ENCODE measurements around the gene LRRC25.

The LRRC25 gene

DNA sequence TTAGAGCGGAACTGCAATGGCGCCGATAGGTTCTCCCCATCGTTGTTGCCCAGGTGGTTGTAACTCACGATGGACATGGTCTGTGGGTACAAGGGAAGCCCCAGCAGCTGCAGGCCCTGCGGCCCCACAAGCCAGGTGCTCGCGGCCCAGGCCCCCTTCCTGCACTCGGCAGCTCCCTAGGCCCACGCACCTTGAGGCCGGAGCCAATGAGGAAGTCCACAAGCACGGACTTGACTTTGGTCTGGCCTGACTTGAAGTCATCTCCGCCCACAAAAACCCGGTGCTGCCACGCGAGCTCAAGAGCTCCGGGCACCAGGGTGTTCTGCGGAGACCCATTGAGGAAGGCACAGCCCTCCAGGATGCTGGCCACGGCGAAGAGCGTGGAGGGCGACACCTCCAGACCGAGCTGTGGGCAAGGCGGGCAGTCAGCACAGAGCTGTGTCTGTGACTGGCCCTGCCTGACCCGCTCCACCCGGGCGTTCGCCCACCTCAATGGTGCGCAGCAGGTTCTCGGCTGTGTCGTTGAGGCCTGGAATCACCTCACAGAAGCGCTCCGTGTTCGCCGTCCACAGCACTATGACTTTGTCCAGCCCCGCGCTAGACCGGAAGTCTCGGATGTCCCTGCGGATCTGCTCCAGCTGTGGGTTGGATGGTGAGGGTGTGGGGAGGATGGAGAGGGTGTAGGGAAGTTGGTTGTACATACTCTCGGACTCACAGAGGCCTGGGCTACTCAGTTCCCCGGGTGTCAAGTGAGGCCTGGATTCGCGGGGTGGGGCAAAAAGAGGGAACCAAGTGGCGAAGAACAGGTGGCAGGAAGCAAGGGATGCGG is 38.6 kb upstream of the LRRC25 start:
- DNase-seq (ENCODE audit: low spot score), result no peak

DNA sequence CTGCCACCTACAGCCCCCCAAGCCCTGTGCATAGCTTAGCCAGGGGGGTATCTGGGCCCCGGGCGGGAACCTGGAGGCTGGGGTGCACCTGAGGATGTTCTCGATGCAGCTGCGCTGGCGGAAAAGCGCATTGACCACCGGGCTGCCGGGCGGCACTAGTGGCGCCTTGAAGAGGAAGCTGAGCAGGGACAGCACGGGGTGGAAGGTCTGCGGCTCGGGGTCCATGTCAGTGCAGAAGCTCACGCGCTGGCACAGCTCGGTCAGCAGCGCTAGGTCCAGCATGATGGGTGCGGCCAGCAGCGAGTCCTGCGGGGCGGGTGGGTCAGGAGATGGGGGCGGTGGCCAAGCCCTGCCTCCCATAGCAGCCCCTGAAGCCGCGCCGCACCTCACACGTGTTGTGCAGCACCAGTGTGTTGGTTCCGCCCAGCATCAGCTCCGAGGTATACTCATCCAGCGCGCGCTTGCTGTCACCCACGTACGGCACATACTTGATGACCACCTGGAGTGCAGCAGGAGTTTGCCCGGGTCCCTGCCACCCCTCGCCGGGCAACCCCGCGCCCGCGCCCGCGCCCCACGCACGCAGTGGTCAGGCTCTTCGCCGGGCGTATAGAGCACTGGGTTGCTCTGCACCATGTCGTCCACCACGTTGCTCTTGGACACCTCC is 37.9 kb upstream of the LRRC25 start:
- DNase-seq (ENCODE audit: low spot score), result no peak

GRCh38 chr19:18434411-18435175 is 37.2 kb upstream of the LRRC25 start:
- no peak for DNase-seq (ENCODE audit: low spot score)

- DNase-seq (ENCODE audit: low spot score), result no peak
These were observed 36.4 kb upstream of the LRRC25 start for GRCh38 chr19:18433735-18434398.

- no peak for DNase-seq (ENCODE audit: low spot score)
These were observed 35.7 kb upstream of the LRRC25 start for GRCh38 chr19:18433015-18433691.

- no peak for DNase-seq (ENCODE audit: low spot score)
These were observed 35.0 kb upstream of the LRRC25 start for GRCh38 chr19:18432275-18433014.

DNA sequence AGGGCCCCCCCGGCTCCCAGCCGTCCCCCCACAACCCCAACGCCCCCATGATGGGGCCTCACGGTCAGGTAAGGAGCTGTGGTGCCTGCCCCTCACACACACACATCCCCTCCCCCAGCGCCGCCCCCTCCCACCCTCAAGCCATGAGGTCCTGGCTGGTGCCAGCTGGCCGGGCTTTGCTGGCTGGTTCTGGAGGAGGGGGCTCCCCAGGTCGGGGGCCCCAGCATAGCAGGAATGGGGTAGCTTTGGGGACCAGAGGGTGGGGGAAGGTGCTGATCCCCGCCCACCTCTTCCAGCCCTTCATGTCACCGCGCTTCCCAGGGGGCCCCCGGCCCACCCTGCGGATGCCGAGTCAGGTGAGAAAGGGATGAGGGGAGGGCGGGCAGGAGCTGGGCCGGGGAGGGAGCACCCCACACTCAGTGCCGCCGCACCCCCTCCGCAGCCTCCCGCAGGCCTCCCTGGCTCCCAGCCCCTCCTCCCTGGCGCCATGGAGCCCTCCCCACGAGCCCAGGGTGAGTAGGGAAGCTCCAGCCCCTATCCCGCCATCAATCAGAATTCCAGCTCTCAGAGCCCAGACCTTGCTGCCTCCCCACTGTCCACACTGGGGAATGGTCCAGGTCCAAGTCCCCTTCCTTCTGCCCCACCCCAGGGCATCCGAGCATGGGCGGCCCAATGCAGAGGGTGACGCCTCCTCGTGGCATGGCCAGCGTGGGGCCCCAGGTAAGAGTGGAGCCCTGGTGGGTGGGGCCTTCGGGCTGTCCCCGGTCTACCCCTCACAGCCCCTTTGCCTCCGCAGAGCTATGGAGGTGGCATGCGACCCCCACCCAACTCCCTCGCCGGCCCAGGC is 34.2 kb upstream of the LRRC25 start:
- no peak for DNase-seq (ENCODE audit: low spot score)

DNA sequence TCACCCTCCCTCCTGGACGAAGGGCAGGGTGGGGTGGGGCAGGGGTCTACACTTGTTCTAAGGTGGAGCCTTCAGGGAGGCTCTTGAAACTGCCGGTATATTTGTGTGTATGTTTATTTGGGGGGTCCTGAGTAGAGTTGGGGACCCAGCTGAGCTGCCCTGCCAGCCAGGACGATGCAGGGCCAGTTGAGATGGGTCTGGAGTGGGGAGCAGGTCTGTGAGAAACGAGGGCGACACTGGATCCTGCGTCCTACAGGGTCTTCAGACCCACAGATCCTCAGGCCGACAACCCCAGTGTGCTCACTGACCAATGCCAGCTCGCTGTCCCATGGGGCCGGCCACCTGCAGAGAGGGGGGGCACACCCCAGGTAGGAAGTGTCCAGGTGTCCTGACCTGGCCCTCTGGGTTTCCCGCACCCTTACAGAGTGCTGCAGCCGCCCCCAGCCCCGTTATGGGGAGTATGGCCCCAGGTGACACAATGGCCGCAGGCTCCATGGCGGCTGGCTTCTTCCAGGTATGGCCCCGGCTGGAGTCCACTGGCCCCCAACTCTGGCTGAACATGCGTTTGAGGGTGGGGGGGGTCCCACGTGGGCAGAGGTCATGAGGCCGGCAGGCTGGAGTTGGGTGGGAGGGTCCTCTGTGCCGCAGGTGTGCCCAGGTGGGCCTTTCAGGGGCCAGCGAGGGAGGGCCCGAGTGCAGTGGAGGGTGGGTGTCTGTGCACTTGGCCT is 33.2 kb upstream of the LRRC25 start:
- no peak for DNase-seq (ENCODE audit: low spot score)

GRCh38 chr19:18429717-18430416 is 32.4 kb upstream of the LRRC25 start:
- no peak for DNase-seq (ENCODE audit: low spot score)

GRCh38 chr19:18428787-18429674 is 31.6 kb upstream of the LRRC25 start:
- DNase-seq (ENCODE audit: low spot score), result no peak

GRCh38 chr19:18428173-18428786 is 30.9 kb upstream of the LRRC25 start:
- DNase-seq (ENCODE audit: low spot score), result no peak

DNA sequence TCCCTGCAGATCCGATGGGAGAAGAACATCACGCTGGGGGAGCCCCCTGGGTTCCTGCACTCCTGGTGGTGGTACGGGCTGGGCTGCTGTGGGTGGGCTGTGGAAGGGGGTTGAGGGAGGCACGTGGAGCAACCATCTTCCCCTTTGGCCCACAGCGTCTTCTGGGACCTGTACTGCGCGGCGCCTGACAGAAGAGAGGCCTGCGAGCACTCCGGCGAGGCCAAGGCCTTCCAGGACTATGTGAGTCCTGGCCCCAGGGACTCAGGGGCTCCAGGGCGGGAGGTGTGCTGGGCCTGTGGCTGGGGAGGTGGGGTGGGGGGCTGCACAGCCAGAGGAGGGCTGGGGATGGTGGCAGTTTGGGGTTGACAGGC is 30.3 kb upstream of the LRRC25 start:
- no peak for DNase-seq (ENCODE audit: low spot score)

- no peak for DNase-seq (ENCODE audit: low spot score)
These were observed 29.8 kb upstream of the LRRC25 start for GRCh38 chr19:18427080-18427742.

DNA sequence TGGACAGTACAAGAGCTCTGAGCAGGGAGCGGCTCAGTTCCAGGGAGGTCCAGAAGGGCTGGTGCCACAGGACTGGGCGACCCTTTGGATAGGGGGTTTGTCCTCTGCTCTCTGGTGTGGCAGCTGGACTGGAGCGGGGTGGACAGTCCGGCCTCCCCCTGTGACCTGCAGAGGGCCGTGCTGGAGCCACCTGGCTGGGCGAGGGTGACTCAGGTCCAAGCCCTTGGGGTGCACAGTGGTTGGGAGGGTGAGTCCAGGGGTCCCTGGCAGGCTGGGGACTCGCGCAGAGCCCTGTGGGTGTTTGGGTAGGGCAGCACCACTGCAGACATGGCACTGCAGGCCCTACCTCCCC is 29.0 kb upstream of the LRRC25 start:
- no peak for DNase-seq (ENCODE audit: low spot score)

DNA sequence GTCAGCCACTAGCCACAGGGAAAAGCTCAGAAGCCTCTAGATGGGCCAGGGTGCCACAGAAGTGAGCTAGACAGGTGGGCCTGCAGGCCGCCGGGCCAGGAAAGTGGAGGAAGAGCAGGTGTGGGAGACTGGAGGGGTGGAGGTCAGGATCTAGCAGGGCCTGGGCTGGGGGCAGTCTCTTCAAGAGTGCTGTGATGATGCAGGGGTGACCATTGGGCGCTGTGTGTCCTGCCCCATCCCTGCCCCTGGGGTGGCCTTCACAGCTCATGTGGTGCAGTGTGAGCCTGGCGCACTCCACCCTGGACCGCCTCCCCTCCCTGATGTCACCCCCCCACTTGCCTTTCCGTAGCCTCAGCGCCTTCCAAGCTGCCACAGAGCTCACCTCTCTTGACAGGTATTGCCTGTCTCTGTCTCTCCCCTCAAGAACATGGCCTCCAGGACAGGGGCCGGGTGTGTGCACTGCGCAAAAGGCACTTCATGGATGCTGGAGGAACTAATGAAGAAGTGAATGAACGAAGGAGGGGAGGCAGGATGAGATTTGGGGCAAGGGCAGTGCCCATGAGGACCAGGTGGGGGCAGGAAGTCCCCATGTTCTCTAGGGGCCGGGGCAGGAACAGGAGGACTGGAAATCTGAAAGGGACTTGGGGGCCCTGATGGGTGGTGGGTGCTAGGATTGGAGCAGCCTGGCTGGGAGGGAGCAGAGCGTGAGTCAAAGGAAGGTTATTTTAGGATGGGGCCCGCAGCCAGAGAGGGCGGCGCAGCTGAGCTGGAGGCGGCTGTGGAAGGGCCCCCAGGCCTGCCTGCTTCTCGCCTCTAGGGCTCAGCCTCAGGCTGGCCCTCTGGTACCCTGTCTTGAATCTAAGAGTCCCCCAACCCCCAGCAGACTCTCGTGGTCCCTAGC is 28.3 kb upstream of the LRRC25 start:
- DNase-seq (ENCODE audit: low spot score), result no peak
